Psoas muscle (tissue), 8 donors: ENCODE measurements around the gene TMEM248. TPM values are rescaled to one million over a fixed set of nuclear protein-coding genes. Genes with fewer than 3 reads are reported as not detected.

ENCODE experiments used
- ATAC-seq, 4 donors: fragments of 200-7000 bp; cut with Tn5 transposase; one replicate each; pipeline ENCODE4 v1.9.1; 2020; ENCODE audit warnings: moderate library complexity in 3 of 4, mild to moderate bottlenecking in 2 of 4
- DNase-seq, 2 donors: peaks; one replicate each; pipeline ENCODE4 v3.0.0-alpha.2; 2020
- H3K27ac ChIP-seq: fragments of 200-600 bp; one replicate; pipeline ENCODE4 v1.8.0; 2022
- H3K27me3 ChIP-seq, 3 donors: fragments of 200-600 bp in 1 of 3; one replicate each; pipeline versions ENCODE4 v1.6.1 to v1.8.0; 2013 to 2022; ENCODE audit warnings: low read length in 2 of 3, mild to moderate bottlenecking in 2 of 3, moderate library complexity in 1 of 3; ENCODE audit not compliant: insufficient read depth in 3 of 3
- H3K36me3 ChIP-seq, 2 donors: fragments of 200-600 bp in 1 of 2; one replicate each; pipeline versions ENCODE4 v1.6.1 to v1.8.0; 2013 to 2022; ENCODE audit warnings: low read depth in 1 of 2, mild to moderate bottlenecking in 1 of 2, moderate library complexity in 1 of 2; ENCODE audit not compliant: insufficient read depth in 1 of 2
- H3K4me1 ChIP-seq: fragments of 200-600 bp; one replicate; pipeline ENCODE4 v1.8.0; 2022
- H3K4me3 ChIP-seq: fragments of 200-600 bp; one replicate; pipeline ENCODE4 v1.8.0; 2022; ENCODE audit warnings: mild to moderate bottlenecking
- H3K9me3 ChIP-seq: fragments of 200-600 bp; one replicate; pipeline ENCODE4 v1.8.0; 2022
- WGBS, 3 donors: extraction: QIAGEN DNeasy Blood & Tissue Kit; methylation state at CpG; one replicate each; pipeline versions ENCODE4 v1.1.6 to v1.1.7; 2013; 5-methylcytosine and 5-hydroxymethylcytosine counted together
- intact Hi-C, 2 donors: fragments of 100-400 bp; cut with DNase I; formaldehyde crosslinking; loops; one replicate each; pipeline versions ENCODE4 v1.11.0 to v1.14.2; 2022
- polyA plus RNA-seq, 3 donors: library from polyadenylated mRNA; stranded (reverse); fragments of 200-250 nt; gene quantifications; one replicate each; pipeline ENCODE4 v1.2.3, GENCODE V29; 2013
- total RNA-seq, 4 donors: library from RNA; stranded (reverse); fragmentation: NEBNext Ultra II Directional in 2 of 4; extraction: Animal tissue kit (Norgen Biotek cat#: 25700) in 2 of 4; gene quantifications; one replicate each; pipeline versions ENCODE4 v1.2.1 to v1.2.4, GENCODE V29; 2021 to 2023
- TF ChIP-seq, protein P1 (sequence below): fragments of 200-600 bp; IDR thresholded peaks from one replicate; pipeline ENCODE4 v1.8.0; 2022; ENCODE audit warnings: antibody characterized with exemption
- donor health status: healthy with polysubstance abuse.
- donor health status: DM: no; HTN: no; CAD: no; lungs with moderate emphysema.
- donor health status: Bipolar disorder and iron deficiency.
- donor health status: healthy.
- donor health status: DM: yes; HTN: yes; CAD: no.
- donor health status: DM: no; HTN: no; CAD: no.
- donor health status: DM: no; HTN: no; CAD: no.
- donor health status: DM: yes; HTN: yes; CAD: no.

Gene TMEM248
- total and polyA plus RNA-seq, 7 donors: 16.0 to 38.6 (median 33.9) TPM

DNA sequence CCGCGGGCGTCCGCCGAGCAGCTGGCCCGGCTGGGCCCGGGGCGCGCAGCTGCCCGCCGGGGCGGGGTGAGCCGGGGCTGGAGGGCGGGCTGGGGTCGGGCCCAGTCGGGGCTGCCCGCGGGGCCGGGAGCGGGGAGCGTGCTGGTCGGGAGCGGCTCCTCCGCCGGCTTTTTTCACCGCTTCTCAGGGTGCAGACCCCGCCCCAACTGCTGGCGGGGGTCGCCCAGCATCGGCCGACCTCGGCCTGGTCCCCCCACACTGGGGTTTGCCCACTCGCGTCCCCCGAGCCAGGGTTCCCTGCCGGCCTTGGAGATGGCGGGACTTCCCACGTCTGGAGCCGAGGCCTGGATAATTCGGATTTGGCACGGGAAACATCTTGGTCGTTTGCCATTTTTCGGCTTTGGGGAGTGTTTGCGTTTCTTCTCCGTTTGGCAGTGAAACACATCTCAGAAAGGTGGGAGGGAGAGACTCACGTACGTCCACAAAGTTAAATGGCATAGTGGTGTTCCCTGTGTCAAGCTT is 432 bp downstream of the TMEM248 start:
- H3K9me3 ChIP-seq: no peaks in the 10 kb centered on the region
- TF ChIP-seq, protein P1, sequence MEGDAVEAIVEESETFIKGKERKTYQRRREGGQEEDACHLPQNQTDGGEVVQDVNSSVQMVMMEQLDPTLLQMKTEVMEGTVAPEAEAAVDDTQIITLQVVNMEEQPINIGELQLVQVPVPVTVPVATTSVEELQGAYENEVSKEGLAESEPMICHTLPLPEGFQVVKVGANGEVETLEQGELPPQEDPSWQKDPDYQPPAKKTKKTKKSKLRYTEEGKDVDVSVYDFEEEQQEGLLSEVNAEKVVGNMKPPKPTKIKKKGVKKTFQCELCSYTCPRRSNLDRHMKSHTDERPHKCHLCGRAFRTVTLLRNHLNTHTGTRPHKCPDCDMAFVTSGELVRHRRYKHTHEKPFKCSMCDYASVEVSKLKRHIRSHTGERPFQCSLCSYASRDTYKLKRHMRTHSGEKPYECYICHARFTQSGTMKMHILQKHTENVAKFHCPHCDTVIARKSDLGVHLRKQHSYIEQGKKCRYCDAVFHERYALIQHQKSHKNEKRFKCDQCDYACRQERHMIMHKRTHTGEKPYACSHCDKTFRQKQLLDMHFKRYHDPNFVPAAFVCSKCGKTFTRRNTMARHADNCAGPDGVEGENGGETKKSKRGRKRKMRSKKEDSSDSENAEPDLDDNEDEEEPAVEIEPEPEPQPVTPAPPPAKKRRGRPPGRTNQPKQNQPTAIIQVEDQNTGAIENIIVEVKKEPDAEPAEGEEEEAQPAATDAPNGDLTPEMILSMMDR: no peak
- peaks cover 47% of the 10 kb centered on the region for H3K4me1 ChIP-seq
- peaks cover 0 to 6% of the 10 kb centered on the region in 2 donors for H3K36me3 ChIP-seq
- ATAC-seq: peak in 2 of 4 donors; percentile 43 to 70
- 0 to 1% (median 0%) methylated on average over 29 to 47 of the region's 47 CpGs for WGBS, 3 donors
- no peaks in the 10 kb centered on the region for H3K27me3 ChIP-seq
- DNase-seq: peak; percentile 46 to 61
- peak overlapping the region; percentile 84 for H3K27ac ChIP-seq
- intact Hi-C loops: loop anchor here in 1 of 2 donors (5.0 kb wide), 1 partner anchor 59 kb away; no protein-coding TSS in a partner anchor
- H3K4me3 ChIP-seq: peak overlapping the region; percentile 83

DNA sequence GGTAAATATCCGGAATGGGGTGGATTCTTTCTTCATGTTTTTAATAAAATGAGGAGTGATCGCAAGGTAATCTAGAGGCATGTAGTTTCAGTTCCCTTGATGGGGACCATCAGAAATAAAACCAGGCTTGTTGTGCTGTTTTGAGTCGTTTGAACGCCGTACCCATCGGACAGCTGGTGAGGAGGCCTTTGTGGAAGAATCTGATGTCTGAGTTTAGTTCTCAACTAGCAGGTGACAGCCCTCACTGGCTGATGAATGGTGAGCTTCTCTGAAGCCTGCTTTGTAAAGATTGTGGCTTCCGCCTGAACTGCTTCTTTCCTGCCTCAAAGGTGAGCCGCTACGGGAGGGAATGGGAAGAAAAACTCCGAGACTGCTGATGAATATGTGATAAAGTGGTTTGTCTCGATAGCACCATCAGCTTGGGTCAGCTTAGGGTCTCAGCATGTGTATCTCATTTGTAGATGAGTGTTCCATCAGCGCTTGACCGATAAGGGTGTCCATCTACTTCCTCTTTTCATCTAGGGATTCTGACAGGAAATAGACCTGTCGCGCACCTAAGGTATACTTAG is 977 bp downstream of the TMEM248 start:
- H3K36me3 ChIP-seq: peaks cover 0 to 6% of the 10 kb centered on the region in 2 donors
- DNase-seq (no peak), ATAC-seq (peak in 1 of 4 donors; percentile 23)
- peak overlapping the region; percentile 84 for H3K27ac ChIP-seq
- peak overlapping the region; percentile 83 for H3K4me3 ChIP-seq
- peaks cover 44% of the 10 kb centered on the region for H3K4me1 ChIP-seq
- TF ChIP-seq, protein P1: no peak
- intact Hi-C loops: loop anchor here in 1 of 2 donors (5.0 kb wide), 1 partner anchor 60 kb away; no protein-coding TSS in a partner anchor
- no peaks in the 10 kb centered on the region for H3K27me3 ChIP-seq
- 14 to 19% (median 17%) methylated on average over 15 of the region's 15 CpGs for WGBS, 3 donors
- no peaks in the 10 kb centered on the region for H3K9me3 ChIP-seq

DNA sequence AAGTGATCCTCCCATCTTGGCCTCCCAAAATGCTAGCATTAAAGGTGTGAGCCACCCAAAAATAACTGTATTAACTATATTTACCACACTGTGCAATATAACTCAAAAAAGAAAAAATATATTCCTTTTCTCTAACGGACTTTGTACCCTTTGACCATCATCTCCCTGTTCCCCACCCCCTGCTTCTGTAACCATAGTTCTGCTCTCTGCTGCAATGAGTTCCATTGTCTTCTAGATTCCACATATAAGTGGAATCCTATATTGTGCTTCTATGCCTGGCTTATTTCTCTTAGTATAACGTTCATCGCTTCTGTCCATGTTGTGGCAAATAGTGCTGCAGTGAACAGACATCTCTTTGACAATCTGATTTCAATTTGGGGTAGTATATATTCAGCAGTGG is 4.2 kb downstream of the TMEM248 start:
- TF ChIP-seq, protein P1: no peak
- ATAC-seq (no peak), DNase-seq (no peak)
- Histone ChIP-seq H3K27ac (no peak overlapping the region), H3K4me3 (no peak overlapping the region), H3K4me1 (peaks cover 37% of the 10 kb centered on the region), H3K9me3 (no peaks in the 10 kb centered on the region), H3K36me3 (peaks cover 0 to 6% of the 10 kb centered on the region in 2 donors), H3K27me3 (no peaks in the 10 kb centered on the region)
- intact Hi-C loops: no loop called here
- 86 to 90% (median 88%) methylated on average over 3 of the region's 3 CpGs for WGBS, 3 donors

DNA sequence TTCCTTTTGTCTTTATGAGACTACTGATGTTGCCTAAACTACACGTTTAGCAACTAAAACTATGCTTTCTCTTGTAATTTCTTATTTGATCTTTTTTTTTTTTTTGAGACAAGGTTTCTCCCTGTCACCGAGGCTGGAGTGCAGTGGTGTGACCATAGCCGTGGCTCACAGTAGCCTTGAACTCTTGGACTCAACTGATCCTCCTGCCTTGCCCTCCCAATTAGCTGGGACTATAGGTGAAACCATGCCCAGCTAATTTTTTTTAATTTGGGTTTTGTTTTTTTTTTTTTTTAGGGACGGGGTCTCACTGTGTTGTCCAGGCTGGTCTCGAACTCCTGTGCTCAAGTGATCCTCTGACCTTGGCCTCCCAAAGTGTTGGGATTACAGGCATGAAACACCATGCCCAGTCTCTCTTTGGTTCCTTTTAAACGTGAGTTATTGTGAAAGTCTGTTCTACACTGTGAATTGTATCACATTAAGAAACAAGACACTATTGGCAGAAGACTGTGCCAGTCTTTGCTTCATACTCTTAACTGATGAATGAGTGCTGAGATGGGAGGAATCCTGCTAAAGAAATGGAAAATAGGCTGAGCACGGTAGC is 6.4 kb downstream of the TMEM248 start:
- Histone ChIP-seq H3K4me1 (peaks cover 29% of the 10 kb centered on the region), H3K4me3 (no peak overlapping the region), H3K27me3 (no peaks in the 10 kb centered on the region), H3K36me3 (peaks cover 0 to 6% of the 10 kb centered on the region in 2 donors), H3K27ac (no peak overlapping the region), H3K9me3 (no peaks in the 10 kb centered on the region)
- TF ChIP-seq, protein P1: no peak
- DNase-seq (no peak), ATAC-seq (peak in 2 of 4 donors; percentile 60 to 67)
- intact Hi-C loops: no loop called here
- WGBS, 3 donors: 67 to 71% (median 69%) methylated on average over 7 of the region's 7 CpGs
